ENCODE measurements around the gene RNF220. TPM values are rescaled to one million over a fixed set of nuclear protein-coding genes. Genes with fewer than 3 reads are reported as not detected.

The RNF220 gene
- total RNA-seq, 1 donor from 2014 or later = 84.4 TPM

- Mint-ChIP-seq H3K27ac (ENCODE audit: unreplicated experiment) (no peak overlapping the region), H3K4me3 (ENCODE audit: unreplicated experiment) (no peak overlapping the region), H3K4me1 (ENCODE audit: unreplicated experiment) (no peaks in the 10 kb centered on the region), H3K36me3 (ENCODE audit: unreplicated experiment) (peaks cover 8% of the 10 kb centered on the region), H3K9me3 (ENCODE audit: unreplicated experiment) (no peaks in the 10 kb centered on the region), H3K27me3 (ENCODE audit: unreplicated experiment) (no peaks in the 10 kb centered on the region)
- TF ChIP-seq, protein P1, sequence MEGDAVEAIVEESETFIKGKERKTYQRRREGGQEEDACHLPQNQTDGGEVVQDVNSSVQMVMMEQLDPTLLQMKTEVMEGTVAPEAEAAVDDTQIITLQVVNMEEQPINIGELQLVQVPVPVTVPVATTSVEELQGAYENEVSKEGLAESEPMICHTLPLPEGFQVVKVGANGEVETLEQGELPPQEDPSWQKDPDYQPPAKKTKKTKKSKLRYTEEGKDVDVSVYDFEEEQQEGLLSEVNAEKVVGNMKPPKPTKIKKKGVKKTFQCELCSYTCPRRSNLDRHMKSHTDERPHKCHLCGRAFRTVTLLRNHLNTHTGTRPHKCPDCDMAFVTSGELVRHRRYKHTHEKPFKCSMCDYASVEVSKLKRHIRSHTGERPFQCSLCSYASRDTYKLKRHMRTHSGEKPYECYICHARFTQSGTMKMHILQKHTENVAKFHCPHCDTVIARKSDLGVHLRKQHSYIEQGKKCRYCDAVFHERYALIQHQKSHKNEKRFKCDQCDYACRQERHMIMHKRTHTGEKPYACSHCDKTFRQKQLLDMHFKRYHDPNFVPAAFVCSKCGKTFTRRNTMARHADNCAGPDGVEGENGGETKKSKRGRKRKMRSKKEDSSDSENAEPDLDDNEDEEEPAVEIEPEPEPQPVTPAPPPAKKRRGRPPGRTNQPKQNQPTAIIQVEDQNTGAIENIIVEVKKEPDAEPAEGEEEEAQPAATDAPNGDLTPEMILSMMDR (IDR thresholded peaks at IDR 0.05) = no peak
- no peak for DNase-seq (ENCODE audit: extremely low spot score, unreplicated experiment)
Measured at GRCh38 chr1:44654621-44655187, 249.6 kb downstream of the RNF220 start.

DNA sequence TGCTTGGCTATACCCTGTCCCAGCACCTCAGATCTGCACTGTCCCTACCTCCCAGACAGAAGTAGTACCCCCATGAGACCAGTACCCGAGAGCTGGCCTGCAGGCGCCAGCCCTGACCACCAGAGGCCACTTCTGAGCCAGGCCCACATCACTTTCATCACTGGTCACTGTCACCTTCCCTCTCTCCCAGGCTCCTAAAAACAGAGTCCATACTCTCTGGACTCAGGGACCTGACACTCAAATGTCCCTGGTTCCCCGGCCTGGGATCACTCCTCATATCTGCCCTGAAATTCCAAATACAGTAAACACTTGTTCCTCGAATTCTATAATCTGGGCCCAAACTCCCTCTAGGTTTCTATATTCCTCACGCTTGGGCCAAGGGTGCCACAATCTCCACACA lies 250.6 kb downstream of the RNF220 start:
- no peak for DNase-seq (ENCODE audit: extremely low spot score, unreplicated experiment)
- H3K4me3 Mint-ChIP-seq (ENCODE audit: unreplicated experiment) = no peak overlapping the region
- TF ChIP-seq, protein P1 (IDR thresholded peaks at IDR 0.05) = peak; percentile 70

GRCh38 chr1:44659566-44659965 lies 254.5 kb downstream of the RNF220 start:
- no peak overlapping the region for H3K27ac Mint-ChIP-seq (ENCODE audit: unreplicated experiment)
- peaks cover 7% of the 10 kb centered on the region for H3K4me1 Mint-ChIP-seq (ENCODE audit: unreplicated experiment)
- TF ChIP-seq, protein P1 (IDR thresholded peaks at IDR 0.05) = no peak
- H3K4me3 Mint-ChIP-seq (ENCODE audit: unreplicated experiment) = no peak overlapping the region
- no peaks in the 10 kb centered on the region for H3K27me3 Mint-ChIP-seq (ENCODE audit: unreplicated experiment)
- no peaks in the 10 kb centered on the region for H3K9me3 Mint-ChIP-seq (ENCODE audit: unreplicated experiment)
- no peak for DNase-seq (ENCODE audit: extremely low spot score, unreplicated experiment)
- no peaks in the 10 kb centered on the region for H3K36me3 Mint-ChIP-seq (ENCODE audit: unreplicated experiment)

More for the DNA sequence above, 250.6 kb downstream of the RNF220 start:
- no peak overlapping the region for H3K27ac Mint-ChIP-seq (ENCODE audit: unreplicated experiment)
- H3K27me3 Mint-ChIP-seq (ENCODE audit: unreplicated experiment) = no peaks in the 10 kb centered on the region
- H3K4me1 Mint-ChIP-seq (ENCODE audit: unreplicated experiment) = peaks cover 7% of the 10 kb centered on the region
- H3K36me3 Mint-ChIP-seq (ENCODE audit: unreplicated experiment) = peaks cover 6% of the 10 kb centered on the region
- no peaks in the 10 kb centered on the region for H3K9me3 Mint-ChIP-seq (ENCODE audit: unreplicated experiment)

GRCh38 chr1:44660176-44660575 lies 255.1 kb downstream of the RNF220 start:
- H3K36me3 Mint-ChIP-seq (ENCODE audit: unreplicated experiment) = no peaks in the 10 kb centered on the region
- no peak for DNase-seq (ENCODE audit: extremely low spot score, unreplicated experiment)
- H3K27me3 Mint-ChIP-seq (ENCODE audit: unreplicated experiment) = no peaks in the 10 kb centered on the region
- H3K4me3 Mint-ChIP-seq (ENCODE audit: unreplicated experiment) = no peak overlapping the region
- no peak overlapping the region for H3K27ac Mint-ChIP-seq (ENCODE audit: unreplicated experiment)
- TF ChIP-seq, protein P1 (IDR thresholded peaks at IDR 0.05) = no peak
- peaks cover 7% of the 10 kb centered on the region for H3K4me1 Mint-ChIP-seq (ENCODE audit: unreplicated experiment)
- H3K9me3 Mint-ChIP-seq (ENCODE audit: unreplicated experiment) = no peaks in the 10 kb centered on the region

DNA sequence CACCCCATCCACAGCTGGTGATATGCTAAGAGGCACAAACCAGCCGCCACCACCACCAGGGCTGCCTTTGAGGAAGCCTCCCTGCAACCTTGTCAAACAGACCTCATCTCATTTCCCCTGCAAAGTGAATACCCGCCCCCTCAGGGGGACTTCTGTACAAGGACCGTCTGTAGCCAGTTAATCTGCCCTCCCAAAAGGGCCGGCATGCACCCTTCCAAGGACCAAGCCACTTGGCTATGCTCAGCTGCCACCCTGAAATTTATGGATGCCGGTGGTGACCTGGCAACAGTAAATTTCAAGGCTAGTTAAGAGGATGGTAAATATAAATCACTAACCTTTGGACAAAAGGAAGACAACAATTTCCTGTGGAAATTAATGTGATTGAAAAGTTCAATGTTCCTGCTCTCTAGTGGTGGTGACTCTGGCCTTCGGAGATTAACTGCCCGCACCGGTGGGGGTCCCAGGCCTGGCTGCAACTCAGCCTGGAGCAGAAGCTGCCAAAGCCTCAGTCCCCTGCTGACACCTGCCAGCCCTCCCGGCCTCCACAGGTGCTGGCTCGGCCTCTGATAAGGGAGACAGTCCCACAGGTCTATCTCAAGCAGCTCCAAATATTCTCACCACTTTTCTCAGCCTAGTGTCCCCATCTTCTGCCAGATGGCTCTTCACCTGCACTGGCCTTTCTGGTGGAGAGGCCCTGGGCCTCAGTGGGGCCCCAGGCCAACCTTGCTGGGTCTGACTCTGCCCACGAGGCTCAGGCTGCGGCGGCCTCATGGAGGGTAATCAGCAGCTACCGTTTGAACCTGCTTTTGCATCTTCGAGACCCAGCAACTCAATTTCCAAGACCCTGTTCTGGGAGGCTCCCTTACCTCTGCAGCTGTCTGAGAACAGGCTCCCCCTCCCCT lies 257.0 kb downstream of the RNF220 start:
- Mint-ChIP-seq H3K4me3 (ENCODE audit: unreplicated experiment) (no peak overlapping the region), H3K9me3 (ENCODE audit: unreplicated experiment) (no peaks in the 10 kb centered on the region), H3K4me1 (ENCODE audit: unreplicated experiment) (peaks cover 7% of the 10 kb centered on the region), H3K27me3 (ENCODE audit: unreplicated experiment) (no peaks in the 10 kb centered on the region), H3K27ac (ENCODE audit: unreplicated experiment) (no peak overlapping the region), H3K36me3 (ENCODE audit: unreplicated experiment) (no peaks in the 10 kb centered on the region)
- no peak for DNase-seq (ENCODE audit: extremely low spot score, unreplicated experiment)
- TF ChIP-seq, protein P1 (IDR thresholded peaks at IDR 0.05) = no peak

Data from osteocyte (in vitro differentiated cells).